Measurements from ENCODE around the gene DAB2IP.

DNA sequence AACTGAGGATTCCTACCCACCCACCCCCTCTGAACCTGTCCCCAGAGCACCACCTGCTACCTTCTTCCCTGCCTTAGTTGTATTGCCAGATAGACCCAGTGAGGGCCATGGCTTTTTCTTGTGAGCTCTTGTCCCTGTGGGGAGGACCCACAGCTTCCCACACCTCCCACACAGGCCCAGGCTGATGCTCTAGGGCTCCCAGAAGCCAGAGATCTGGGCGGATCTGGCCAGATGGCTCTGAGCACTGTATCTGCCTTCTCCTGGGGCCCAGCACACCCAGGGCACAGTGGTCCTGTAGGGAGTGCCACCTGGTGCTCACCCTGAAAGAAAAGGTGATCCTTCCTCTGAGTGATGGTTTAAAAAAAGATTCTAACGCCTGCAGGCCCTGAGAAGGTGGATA, 131.7 kb downstream of the DAB2IP start:
- TF ChIP-seq, protein P1, sequence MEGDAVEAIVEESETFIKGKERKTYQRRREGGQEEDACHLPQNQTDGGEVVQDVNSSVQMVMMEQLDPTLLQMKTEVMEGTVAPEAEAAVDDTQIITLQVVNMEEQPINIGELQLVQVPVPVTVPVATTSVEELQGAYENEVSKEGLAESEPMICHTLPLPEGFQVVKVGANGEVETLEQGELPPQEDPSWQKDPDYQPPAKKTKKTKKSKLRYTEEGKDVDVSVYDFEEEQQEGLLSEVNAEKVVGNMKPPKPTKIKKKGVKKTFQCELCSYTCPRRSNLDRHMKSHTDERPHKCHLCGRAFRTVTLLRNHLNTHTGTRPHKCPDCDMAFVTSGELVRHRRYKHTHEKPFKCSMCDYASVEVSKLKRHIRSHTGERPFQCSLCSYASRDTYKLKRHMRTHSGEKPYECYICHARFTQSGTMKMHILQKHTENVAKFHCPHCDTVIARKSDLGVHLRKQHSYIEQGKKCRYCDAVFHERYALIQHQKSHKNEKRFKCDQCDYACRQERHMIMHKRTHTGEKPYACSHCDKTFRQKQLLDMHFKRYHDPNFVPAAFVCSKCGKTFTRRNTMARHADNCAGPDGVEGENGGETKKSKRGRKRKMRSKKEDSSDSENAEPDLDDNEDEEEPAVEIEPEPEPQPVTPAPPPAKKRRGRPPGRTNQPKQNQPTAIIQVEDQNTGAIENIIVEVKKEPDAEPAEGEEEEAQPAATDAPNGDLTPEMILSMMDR (conservative IDR thresholded peaks at IDR 0.05): no peak
- no peak for TF ChIP-seq ZFX (IDR thresholded peaks at IDR 0.05)
